IPS DF 19.7 (cell line): ENCODE data around the gene RTBDN.

Experiments used
- DNase-seq: peaks from one replicate; pipeline ENCODE4 v3.0.0-alpha.2; 2013; ENCODE audit warnings: low read depth, low spot score

Gene RTBDN

DNA sequence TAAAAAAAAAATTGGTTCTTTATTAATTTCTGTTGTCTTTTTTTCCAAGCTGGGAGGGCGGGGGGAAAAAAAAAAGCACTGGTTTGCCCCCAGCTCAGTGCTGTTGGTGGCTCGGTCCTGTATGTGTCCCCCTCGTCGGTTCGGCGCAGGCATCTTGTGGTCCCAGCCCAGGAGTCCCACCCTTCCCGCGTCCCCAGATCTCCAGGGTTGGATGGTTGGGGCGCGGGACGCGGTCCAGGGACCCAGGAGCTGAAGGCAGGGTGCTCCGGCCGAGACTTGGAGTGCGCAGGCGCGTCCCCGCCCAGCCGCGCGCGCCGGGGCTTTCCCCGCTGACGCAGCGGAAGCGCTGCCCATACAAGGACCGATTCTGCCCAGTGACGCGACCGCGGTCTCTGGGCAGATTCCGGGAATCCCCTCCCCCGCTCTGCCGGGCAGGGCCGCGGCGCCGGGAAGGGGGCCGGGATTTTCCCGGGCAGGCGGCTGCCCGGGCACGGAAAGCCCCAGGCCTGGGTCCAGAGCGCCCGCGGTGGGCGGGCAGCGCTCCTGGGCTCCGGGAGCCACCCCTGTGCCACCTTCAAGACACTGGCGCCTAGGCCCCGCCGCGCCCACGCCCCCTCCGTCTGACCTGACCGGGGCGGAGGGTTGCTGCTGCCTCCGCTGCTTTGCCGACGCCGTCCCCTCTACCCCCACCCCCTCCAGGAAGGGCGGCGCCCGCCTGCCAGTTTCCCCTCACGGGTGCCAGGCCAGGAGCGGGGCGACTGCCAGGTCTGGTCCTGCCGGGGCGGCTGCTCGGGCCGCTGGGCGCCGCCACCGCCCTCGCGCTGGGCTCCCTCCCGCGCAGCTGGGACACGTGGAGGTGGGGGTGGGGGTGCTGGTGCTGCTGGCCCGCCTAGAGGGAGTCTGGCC is 40.8 kb downstream of the RTBDN start:
- no peak for DNase-seq

DNA sequence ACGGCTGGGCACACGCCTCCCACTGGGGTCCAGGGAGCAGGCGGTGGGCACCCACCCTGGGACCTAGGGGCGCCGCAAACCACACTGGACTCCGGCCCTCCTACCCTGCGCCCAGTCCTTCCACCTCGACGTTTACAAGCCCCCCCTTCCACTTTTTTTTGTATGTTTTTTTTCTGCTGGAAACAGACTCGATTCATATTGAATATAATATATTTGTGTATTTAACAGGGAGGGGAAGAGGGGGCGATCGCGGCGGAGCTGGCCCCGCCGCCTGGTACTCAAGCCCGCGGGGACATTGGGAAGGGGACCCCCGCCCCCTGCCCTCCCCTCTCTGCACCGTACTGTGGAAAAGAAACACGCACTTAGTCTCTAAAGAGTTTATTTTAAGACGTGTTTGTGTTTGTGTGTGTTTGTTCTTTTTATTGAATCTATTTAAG is 41.5 kb downstream of the RTBDN start:
- DNase-seq: no peak

DNA sequence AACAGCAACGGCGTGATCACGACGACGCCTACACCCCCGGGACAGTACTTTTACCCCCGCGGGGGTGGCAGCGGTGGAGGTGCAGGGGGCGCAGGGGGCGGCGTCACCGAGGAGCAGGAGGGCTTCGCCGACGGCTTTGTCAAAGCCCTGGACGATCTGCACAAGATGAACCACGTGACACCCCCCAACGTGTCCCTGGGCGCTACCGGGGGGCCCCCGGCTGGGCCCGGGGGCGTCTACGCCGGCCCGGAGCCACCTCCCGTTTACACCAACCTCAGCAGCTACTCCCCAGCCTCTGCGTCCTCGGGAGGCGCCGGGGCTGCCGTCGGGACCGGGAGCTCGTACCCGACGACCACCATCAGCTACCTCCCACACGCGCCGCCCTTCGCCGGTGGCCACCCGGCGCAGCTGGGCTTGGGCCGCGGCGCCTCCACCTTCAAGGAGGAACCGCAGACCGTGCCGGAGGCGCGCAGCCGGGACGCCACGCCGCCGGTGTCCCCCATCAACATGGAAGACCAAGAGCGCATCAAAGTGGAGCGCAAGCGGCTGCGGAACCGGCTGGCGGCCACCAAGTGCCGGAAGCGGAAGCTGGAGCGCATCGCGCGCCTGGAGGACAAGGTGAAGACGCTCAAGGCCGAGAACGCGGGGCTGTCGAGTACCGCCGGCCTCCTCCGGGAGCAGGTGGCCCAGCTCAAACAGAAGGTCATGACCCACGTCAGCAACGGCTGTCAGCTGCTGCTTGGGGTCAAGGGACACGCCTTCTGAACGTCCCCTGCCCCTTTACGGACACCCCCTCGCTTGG is 42.1 kb downstream of the RTBDN start:
- no peak for DNase-seq

DNA sequence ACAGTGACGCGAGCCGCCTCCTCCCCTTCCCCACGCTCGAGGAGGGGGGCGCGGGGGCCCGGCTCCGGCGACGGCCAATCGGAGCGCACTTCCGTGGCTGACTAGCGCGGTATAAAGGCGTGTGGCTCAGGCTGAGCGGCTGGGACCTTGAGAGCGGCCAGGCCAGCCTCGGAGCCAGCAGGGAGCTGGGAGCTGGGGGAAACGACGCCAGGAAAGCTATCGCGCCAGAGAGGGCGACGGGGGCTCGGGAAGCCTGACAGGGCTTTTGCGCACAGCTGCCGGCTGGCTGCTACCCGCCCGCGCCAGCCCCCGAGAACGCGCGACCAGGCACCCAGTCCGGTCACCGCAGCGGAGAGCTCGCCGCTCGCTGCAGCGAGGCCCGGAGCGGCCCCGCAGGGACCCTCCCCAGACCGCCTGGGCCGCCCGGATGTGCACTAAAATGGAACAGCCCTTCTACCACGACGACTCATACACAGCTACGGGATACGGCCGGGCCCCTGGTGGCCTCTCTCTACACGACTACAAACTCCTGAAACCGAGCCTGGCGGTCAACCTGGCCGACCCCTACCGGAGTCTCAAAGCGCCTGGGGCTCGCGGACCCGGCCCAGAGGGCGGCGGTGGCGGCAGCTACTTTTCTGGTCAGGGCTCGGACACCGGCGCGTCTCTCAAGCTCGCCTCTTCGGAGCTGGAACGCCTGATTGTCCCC is 42.9 kb downstream of the RTBDN start, which contains the start of gene JUNB:
Gene JUNB (plus strand): TSS at position 142 of the 706 bp plus-strand sequence. CDS start 286 bp downstream, at position 428.
- DNase-seq: no peak

- no peak for DNase-seq
These were observed 43.6 kb downstream of the RTBDN start for GRCh38 chr19:12790628-12791344.

DNA sequence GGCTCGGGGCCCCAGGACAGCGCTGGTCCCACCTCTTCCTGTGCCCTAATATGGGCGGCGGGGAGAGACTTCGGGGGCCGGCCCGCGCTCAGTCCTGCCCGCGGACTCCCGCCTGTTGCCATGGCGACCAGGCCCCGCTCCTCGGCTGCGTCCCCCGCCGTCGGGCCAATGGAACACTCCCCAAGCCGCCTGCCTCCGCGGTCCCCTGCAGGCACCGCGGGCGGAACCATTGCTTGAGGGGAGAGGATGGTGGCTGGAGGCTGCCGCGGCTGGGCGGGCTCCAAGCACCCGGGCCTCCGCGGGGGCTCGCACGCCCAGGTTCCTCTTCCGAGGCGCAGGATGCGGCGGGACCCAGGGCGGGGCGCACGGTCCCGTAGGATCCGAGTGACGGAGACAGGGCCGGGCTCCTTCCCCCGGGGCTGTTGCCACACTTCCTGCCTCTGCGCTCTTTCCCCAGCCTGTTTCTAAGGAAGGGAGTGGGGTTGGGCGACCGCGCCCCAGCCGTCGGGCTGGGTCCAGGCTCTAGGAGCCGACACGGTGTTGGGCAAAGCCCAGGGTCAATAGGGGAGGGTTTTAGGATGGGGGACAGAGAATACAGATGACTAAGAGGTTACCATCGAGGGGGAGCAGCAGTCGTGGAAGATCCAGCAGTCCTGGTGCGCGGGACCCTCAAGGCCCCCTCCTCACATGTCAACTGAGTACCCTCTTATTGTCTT is 44.3 kb downstream of the RTBDN start:
- DNase-seq: no peak

DNA sequence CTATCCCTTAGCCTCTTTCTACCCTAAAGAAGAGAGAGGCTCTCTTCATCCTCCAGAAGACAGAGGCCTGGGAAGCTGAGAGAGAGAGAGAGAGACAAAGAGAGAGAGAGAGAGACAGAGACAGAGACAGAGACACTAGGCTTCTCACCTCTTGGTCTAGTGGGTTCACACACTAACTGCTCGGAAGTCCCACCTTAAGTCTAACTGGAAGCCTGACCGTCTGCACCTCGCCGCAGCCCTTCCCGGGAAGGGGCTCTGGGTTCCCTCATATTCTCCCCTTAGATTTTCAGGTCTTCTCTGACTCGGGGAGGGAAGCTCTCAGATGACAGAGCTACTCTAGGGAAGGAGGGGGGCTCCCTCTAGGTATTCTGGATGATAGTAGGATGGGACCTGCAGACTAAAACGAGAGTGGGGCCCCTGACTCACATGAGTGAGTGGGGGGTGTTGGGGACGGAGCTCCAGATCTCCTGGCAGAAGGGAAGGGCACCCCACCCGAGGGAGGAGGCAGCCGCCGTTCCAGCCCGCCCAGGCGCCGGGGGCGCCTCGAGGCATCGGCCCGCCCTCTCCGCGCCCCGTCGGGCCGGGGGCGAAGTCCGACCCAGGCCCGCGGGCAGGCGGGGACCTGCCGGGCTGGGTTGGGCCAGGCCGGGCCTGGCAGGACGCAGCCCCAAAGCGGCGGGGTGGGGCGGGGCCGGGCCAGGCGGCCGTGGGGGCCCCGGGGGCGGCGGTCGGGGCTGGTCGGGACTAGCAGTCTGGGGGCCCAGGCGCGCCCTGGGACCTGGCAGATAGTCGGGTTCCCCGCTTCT is 45.1 kb downstream of the RTBDN start:
- DNase-seq: no peak

DNA sequence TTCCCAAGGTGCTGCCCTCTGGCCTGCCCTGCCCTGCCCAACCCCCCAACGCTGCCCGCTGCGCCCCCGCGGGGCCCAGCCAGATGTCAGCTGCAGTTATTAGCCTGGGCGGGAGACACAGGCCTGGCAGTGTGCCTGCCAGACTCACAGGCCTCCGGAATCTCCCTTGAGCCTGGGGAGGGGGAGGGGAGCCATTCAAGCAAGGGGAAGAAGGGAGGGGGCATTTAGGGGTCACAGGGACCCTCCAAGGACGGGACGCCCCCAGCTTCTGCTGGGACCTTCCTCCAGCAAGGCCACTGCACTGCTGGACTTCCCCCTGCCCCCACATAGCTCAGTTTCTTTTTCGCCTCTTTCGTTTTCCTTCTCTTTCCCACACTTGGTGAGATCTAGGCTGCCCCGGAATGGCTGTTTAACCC is 45.7 kb downstream of the RTBDN start:
- no peak for DNase-seq

- DNase-seq: no peak
These were observed 46.2 kb downstream of the RTBDN start for GRCh38 chr19:12788042-12788681.

DNA sequence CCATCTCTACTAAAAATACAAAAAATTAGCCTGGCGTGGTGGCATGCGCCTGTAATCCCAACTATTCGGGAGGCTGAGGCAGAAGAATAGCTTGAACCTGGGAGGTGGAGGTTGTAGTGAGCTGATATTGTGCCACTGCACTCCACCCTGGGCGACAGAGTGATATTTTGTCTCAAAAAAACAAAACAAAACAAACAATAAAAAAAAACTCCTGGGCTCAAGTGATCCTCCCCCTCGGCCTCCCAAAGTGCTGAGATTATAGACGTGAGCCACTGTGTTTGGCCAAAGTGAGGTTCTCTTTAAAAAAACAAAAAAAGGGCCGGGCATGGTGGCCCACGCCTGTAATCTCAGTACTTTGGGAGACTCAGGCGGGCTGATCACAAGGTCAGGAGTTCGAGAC is 46.9 kb downstream of the RTBDN start:
- no peak for DNase-seq

- DNase-seq: no peak
These were observed 47.4 kb downstream of the RTBDN start for GRCh38 chr19:12786952-12787351.

GRCh38 chr19:12786141-12786870 is 48.1 kb downstream of the RTBDN start:
- no peak for DNase-seq

DNA sequence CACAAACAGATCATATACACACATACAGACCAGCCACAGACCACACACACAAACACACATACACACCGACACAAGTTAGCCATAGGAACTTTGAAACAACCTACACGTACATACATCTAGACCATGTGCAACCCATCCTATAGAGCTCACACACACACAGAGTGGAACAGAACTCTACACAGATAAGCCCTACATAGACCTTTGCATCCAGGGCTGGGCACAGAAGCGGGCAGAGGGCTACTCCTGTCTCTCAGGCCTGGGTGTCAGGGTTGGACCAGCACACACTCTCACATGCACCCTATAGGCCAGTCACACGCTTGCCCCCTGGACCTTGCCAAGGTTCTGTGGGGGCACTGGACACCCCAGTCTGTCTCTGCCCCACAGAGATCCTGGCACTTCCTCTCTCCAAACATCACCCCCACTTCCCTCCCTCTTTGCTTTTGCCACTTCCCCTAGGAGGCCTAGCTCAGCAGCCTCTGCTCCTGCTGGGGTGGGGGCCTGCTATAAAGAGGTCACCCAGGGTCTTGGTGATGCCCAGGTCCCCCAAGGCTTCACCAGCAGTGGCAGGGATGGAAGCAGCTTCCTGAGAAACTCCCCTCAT is 48.8 kb downstream of the RTBDN start:
- DNase-seq: no peak

DNA sequence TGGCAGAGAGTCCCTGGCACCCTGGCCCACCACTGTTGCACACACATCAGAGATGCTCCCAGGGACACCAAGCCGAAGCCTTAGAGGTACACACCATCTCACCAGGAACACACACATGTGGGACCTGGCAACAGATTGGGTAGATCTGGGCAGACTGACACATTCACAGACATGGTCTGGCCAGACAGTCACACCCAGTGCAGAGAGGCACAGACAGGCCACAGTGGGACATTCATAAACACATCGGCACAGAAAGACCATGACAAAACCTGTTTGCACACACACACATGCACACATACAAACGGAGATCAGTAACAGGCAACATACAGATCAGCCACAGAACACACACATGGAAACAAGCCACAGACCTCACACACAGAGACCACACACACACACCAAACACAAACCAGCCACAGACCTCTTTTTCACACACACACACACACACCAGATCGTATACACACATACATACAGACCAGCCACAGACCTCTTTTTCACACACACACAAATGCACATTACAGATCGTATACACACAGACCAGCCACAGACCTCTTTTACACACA is 49.4 kb downstream of the RTBDN start:
- DNase-seq: no peak

- no peak for DNase-seq
These were observed 49.9 kb downstream of the RTBDN start for GRCh38 chr19:12784394-12784870.

DNA sequence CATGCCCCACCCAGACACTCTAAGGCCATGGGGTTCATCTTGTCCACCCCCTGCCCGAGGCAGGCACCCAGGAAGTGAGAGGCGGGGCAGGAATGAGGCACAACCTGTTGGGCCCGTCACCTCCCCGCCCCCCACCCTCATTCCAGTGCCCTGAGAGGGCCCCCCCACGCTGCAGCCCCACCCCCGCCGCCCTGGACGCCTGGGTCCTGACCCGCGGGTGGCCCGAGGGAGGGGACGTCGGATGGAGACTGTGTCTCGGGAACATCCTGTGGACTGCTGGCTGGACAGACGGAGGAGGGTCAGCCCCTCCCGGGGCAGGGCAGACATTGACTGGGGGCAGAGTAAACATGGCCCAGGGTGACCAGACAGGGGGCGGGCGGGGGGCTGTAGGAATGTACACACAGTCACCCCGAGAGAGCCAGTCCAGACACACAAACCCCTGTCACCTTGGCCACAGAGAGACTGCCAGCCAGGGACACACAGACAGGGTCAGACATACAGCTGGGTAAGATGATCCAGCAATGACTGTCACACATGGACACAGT is 50.5 kb downstream of the RTBDN start:
- no peak for DNase-seq

GRCh38 chr19:12783291-12783848 is 51.0 kb downstream of the RTBDN start:
- DNase-seq: no peak
